Endothelial cell of umbilical vein (primary cell): ENCODE measurements around the gene SCAMP4. TPM values are rescaled to one million over a fixed set of nuclear protein-coding genes. Genes with fewer than 3 reads are reported as not detected.

ENCODE experiments used
- BruUV-seq: library from RNA; stranded (reverse); fragments of 400-500 nt; replicated peaks from 2 replicates; lab custom pipeline; 2021; lab: Mats Ljungman, UMichigan
- CTCF ChIA-PET: fragments of 300-600, 350-600 bp; sonication (Branson Sonifier 250); formaldehyde crosslinking; loops from one replicate; lab custom pipeline; 2021; ENCODE audit warnings: antibody characterized with exemption, inconsistent platforms; lab: Charles Lee
- POLR2A ChIA-PET: fragments of 300-600, 350-600 bp; sonication (Branson Sonifier 250); formaldehyde crosslinking; loops from one replicate; lab custom pipeline; 2021; ENCODE audit warnings: antibody characterized with exemption, inconsistent platforms; lab: Charles Lee
- DNase-seq: peaks from one replicate; pipeline ENCODE4 v3.0.0-alpha.2; 2011; ENCODE audit warnings: low read depth, low spot score
- FAIRE-seq: peaks from 2 replicates; lab custom pipeline; 2011; peaks lifted over from hg19 to GRCh38; lab: Jason Lieb, UNC
- H2AFZ ChIP-seq: 2 replicates; pipeline ENCODE4 v1.6.0; 2012; ENCODE audit warnings: low read depth, low read length, control low read depth, inconsistent platforms
- H3K27ac ChIP-seq: 2 replicates; pipeline ENCODE4 v1.5.1; 2011; ENCODE audit warnings: low read depth, mild to moderate bottlenecking, control low read depth, low read length, moderate library complexity; ENCODE audit not compliant: insufficient read depth
- H3K27me3 ChIP-seq, 2 experiments: 2 replicates each; pipeline versions ENCODE4 v1.6.0 to v1.6.1; 2011; ENCODE audit warnings: low read length in 2 of 2, mixed read lengths in 1 of 2; ENCODE audit not compliant: control insufficient read depth in 2 of 2, insufficient read depth in 2 of 2
- H3K36me3 ChIP-seq, 2 experiments: 2 replicates in 1 of 2; 3 replicates in 1 of 2; pipeline ENCODE4 v1.5.1; 2011; ENCODE audit warnings: low read length in 2 of 2, mild to moderate bottlenecking in 1 of 2, moderate library complexity in 1 of 2; ENCODE audit not compliant: control insufficient read depth in 2 of 2, insufficient read depth in 2 of 2; ENCODE audit errors: extremely low read depth in 1 of 2
- H3K4me1 ChIP-seq: 3 replicates; pipeline ENCODE4 v1.5.1; 2011; ENCODE audit warnings: mild to moderate bottlenecking, low read length; ENCODE audit not compliant: control insufficient read depth, insufficient read depth; ENCODE audit errors: extremely low read depth
- H3K4me2 ChIP-seq: 2 replicates; pipeline ENCODE4 v1.6.1; 2011; ENCODE audit warnings: low read length, control low read depth, mixed read lengths; ENCODE audit not compliant: insufficient read depth
- H3K4me3 ChIP-seq, 3 experiments: fragments of 200-600 bp in 1 of 3; sonication (generic), shearing (Covaris generic) in 1 of 3; replicated peaks in 1 of 3; 2 replicates each; pipeline ENCODE4 v1.5.1; 2011 to 2016; ENCODE audit warnings: control low read depth in 3 of 3, low read length in 3 of 3, mild to moderate bottlenecking in 2 of 3, inconsistent platforms in 1 of 3, low read depth in 1 of 3, moderate library complexity in 1 of 3; ENCODE audit not compliant: insufficient read depth in 1 of 3
- H3K79me2 ChIP-seq: 2 replicates; pipeline ENCODE4 v1.6.0; 2012; ENCODE audit warnings: low read length, inconsistent platforms; ENCODE audit not compliant: control insufficient read depth, insufficient read depth
- H3K9ac ChIP-seq: replicated peaks from 2 replicates; pipeline ENCODE3; 2011; ENCODE audit warnings: low read length, control low read depth; ENCODE audit not compliant: insufficient read depth; ENCODE audit errors: extremely low read depth
- H3K9me1 ChIP-seq: replicated peaks from 3 replicates; pipeline ENCODE4 v1.6.0; 2011; ENCODE audit warnings: mild to moderate bottlenecking, low read length; ENCODE audit not compliant: control insufficient read depth, insufficient read depth; ENCODE audit errors: extremely low read depth
- H3K9me3 ChIP-seq: replicated peaks from 2 replicates; pipeline ENCODE4 v1.5.1; 2012; ENCODE audit warnings: low read length, inconsistent platforms; ENCODE audit not compliant: control insufficient read depth, insufficient read depth
- H4K20me1 ChIP-seq: replicated peaks from 2 replicates; pipeline ENCODE3; 2011; ENCODE audit warnings: mild to moderate bottlenecking, low read length; ENCODE audit not compliant: control insufficient read depth, insufficient read depth; ENCODE audit errors: extremely low read depth
- CTCF ChIP-seq, 2 donors: IDR thresholded peaks; 1 replicate in 1 of 2; 2 replicates in 1 of 2; pipeline ENCODE4 v1.5.1; 2011; ENCODE audit warnings: low read length in 2 of 2, mild to moderate bottlenecking in 2 of 2, moderate library complexity in 2 of 2, control low read depth in 1 of 2, inconsistent platforms in 1 of 2, low read depth in 1 of 2; ENCODE audit not compliant: insufficient read depth in 1 of 2; ENCODE audit errors: extremely low read depth in 1 of 2
- EZH2 ChIP-seq: IDR thresholded peaks from 2 replicates; pipeline ENCODE4 v1.6.1; 2012; ENCODE audit warnings: borderline replicate concordance, low read depth, mild to moderate bottlenecking, moderate library complexity, low read length, inconsistent platforms; ENCODE audit not compliant: severe bottlenecking
- FOS ChIP-seq: IDR thresholded peaks from 2 replicates; pipeline ENCODE4 v1.6.1; 2011; ENCODE audit warnings: mild to moderate bottlenecking, low read length, moderate library complexity, borderline replicate concordance; ENCODE audit not compliant: insufficient read depth
- GATA2 ChIP-seq: IDR thresholded peaks from 2 replicates; pipeline ENCODE4 v1.7.0; 2011; ENCODE audit warnings: low read depth, mild to moderate bottlenecking, moderate library complexity, mixed read lengths, low read length; ENCODE audit not compliant: insufficient read length, insufficient read depth
- JUN ChIP-seq: IDR thresholded peaks from 2 replicates; pipeline ENCODE4 v1.6.1; 2011; ENCODE audit warnings: borderline replicate concordance, low read depth; ENCODE audit not compliant: insufficient read length, insufficient read depth
- MAX ChIP-seq: IDR thresholded peaks from 2 replicates; pipeline ENCODE4 v1.6.1; 2011; ENCODE audit not compliant: insufficient read depth, insufficient read length
- MYC ChIP-seq: IDR thresholded peaks from one replicate; pipeline ENCODE4 v1.6.1; 2011; ENCODE audit warnings: mild to moderate bottlenecking, low read depth, low read length
- POLR2A ChIP-seq: IDR thresholded peaks from 2 replicates; pipeline ENCODE4 v1.6.1; 2012; ENCODE audit warnings: low read depth, mild to moderate bottlenecking, control low read depth, low read length
- POLR2AphosphoS5 ChIP-seq: IDR thresholded peaks from 2 replicates; pipeline ENCODE4 v1.6.1; 2012; ENCODE audit warnings: low read depth, mild to moderate bottlenecking, control low read depth, low read length, moderate library complexity; ENCODE audit not compliant: insufficient read depth
- dilution Hi-C: fragments of 300-500 bp; cut with MboI; formaldehyde crosslinking; loops from one replicate; pipeline ENCODE4 v1.15.0; 2019; ENCODE audit warnings: low sequenced_read_pairs; ENCODE audit not compliant: extremely low pct_ligation_motif_present
- intact Hi-C: fragments of 100-400 bp; cut with micrococcal nuclease; formaldehyde crosslinking; loops from one replicate; pipeline ENCODE4 v1.10.0; 2022
- polyA plus RNA-seq, 4 experiments: library from polyadenylated mRNA; depleted of rRNA in 3 of 4; stranded (reverse) in 3 of 4; unstranded in 1 of 4; fragments of >200 nt; gene quantifications; 2 replicates each; pipeline versions ENCODE4 v1.2.1 to v1.2.3, GENCODE V29; 2011 to 2012; ENCODE audit warnings: missing spikeins in 1 of 4
- total RNA-seq: library from RNA; stranded (reverse); gene quantifications from 2 replicates; pipeline ENCODE4 v1.2.3, GENCODE V29; 2021

SCAMP4 gene
- total and polyA plus RNA-seq, 2 donors (not counting 3 experiments of a cell fraction or from before 2014, with no cell fraction given): 24.4 to 68.2 TPM

- dilution Hi-C loops (no loop called here), intact Hi-C loops (loop anchor here (1.0 kb wide), 2 partner anchors 12 to 29 kb away; partner anchors contain the start of genes ADAT3 and SCAMP4)
- peak overlapping the region; percentile 52 to 83 (median 72) for H3K4me3 ChIP-seq
- ChIA-PET CTCF (interaction anchor here (0.9 to 2.9 kb wide), 9 partner anchors 9 to 53 kb away, joined by 3 to 44 read pairs (median 4); partner anchors contain the start of gene ABHD17A), POLR2A (no interaction called here)
- H3K9ac ChIP-seq: peak overlapping the region; percentile 97
- H4K20me1 ChIP-seq: no peaks in the 10 kb centered on the region
- peak overlapping the region; percentile 36 for H2AFZ ChIP-seq
- H3K9me3 ChIP-seq: no peaks in the 10 kb centered on the region
- H3K27ac ChIP-seq: peak overlapping the region; percentile 92
- DNase-seq (peak; percentile 91), FAIRE-seq (peak; percentile 95)
- no peaks in the 10 kb centered on the region for H3K9me1 ChIP-seq
- no peaks in the 10 kb centered on the region for H3K27me3 ChIP-seq
- H3K4me1 ChIP-seq: peaks cover 21% of the 10 kb centered on the region
- H3K79me2 ChIP-seq: peaks cover 40% of the 10 kb centered on the region
- H3K36me3 ChIP-seq: peaks cover 0 to 5% of the 10 kb centered on the region in 2 experiments
- H3K4me2 ChIP-seq: peak overlapping the region; percentile 92
- TF ChIP-seq MYC: peak; percentile 30
- peak; percentile 88 for TF ChIP-seq POLR2A
- no peak for TF ChIP-seq CTCF (IDR thresholded peaks at IDR 0.05; ENCODE audit: extremely low read depth in 1 of 2, insufficient read depth in 1 of 2, low read depth in 1 of 2, low read length in 2 of 2)
- TF ChIP-seq MAX: peak; percentile 98
- TF ChIP-seq FOS: no peak
- TF ChIP-seq GATA2: no peak
- TF ChIP-seq EZH2: no peak
- peak; percentile 97 for TF ChIP-seq POLR2AphosphoS5
- TF ChIP-seq JUN: no peak
- TSS peak; percentile 57 for BruUV-seq
Measured at GRCh38 chr19:1875646-1876495, 29.3 kb upstream of the SCAMP4 start.
